Fibroblast of skin of left quadriceps (primary cell): ENCODE results near the gene NAP1L1.

Experiments used
- DNase-seq, 2 experiments: peaks; one replicate each; pipeline ENCODE4 v3.0.0-alpha.2; 2013; ENCODE audit warnings: low read depth in 2 of 2

The NAP1L1 gene

DNA sequence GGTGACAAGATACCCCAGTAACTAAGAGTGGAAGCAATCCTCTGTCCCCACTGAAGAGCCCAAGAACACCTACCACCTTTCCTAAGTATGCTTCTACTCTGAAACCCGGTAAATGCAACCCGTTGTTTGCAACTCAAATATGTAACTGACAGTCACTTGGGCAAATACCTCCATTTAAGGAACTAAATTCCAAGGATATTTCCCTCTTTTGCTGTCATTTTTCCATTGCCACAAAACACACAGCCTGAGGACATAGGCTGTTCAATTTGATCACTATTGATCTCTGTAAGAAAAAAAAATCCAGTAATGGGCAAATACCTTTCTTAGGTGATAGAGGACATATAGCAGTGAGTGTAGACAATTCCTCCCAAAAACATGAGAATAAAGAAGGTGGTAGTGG, 46.3 kb downstream of the NAP1L1 start:
- DNase-seq: no peak

DNA sequence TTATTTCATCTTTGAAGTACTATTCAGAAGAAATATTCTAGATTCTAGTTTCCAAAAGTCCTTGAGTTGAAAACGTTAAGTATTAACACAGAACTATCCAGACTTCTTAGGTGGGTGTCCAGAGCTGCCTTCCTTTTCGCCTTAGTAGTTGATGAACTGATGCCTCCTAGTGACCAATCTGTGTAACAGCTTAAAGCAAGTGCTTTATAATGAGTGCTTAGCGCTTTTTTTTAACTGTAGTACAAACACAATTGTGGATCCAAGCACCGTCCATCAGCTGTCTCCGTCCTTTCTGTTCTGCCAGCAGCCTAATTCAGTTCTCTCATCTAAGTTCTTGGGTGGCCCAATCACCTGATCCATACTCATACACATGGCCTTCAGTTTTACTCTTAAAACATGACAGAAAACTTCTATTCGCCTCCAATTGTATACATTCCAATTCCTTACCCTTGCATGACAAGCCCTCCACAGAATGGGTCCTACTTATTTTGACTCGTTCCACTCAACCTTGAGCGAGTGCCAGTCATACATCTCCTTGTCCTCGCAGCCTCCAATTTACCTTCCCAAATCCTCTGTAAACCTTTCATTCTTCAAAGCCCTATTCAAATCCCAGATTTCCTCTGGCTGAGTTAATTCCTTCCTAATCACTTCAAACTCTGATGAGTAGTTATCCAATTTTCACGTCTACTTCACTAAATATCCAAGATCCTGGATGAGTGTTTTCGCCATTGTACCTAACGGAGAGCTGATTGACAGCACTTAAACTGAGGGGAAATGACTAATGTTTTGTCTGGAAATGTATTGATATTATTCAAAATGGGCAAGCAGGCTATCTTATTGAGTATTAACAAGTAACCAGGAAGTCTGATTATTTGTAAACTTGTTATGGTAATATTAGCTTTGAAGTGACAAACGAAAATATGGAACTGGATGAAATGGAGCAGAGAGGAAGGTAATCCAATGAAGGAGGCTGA, 47.1 kb downstream of the NAP1L1 start:
- peak; percentile 66 to 69 for DNase-seq

DNA sequence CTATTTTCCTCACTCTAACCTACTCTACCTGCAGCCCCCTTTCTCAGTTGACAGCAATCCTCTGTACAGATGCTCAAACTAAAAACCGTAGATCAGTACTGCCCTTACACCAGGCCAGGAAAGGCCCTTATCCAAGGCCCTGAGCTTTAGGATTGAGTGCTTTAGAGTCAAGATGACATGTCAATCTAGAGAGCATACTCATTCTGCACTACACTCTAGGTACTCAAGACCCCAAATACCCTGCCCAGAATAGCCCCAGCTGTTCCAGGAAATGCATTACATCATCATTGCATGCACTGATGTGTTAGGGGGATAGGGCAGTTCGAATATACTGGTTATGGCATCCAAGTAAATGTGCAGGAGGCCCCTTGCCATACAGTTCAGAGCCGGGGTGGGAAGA, 49.4 kb downstream of the NAP1L1 start:
- no peak for DNase-seq

DNA sequence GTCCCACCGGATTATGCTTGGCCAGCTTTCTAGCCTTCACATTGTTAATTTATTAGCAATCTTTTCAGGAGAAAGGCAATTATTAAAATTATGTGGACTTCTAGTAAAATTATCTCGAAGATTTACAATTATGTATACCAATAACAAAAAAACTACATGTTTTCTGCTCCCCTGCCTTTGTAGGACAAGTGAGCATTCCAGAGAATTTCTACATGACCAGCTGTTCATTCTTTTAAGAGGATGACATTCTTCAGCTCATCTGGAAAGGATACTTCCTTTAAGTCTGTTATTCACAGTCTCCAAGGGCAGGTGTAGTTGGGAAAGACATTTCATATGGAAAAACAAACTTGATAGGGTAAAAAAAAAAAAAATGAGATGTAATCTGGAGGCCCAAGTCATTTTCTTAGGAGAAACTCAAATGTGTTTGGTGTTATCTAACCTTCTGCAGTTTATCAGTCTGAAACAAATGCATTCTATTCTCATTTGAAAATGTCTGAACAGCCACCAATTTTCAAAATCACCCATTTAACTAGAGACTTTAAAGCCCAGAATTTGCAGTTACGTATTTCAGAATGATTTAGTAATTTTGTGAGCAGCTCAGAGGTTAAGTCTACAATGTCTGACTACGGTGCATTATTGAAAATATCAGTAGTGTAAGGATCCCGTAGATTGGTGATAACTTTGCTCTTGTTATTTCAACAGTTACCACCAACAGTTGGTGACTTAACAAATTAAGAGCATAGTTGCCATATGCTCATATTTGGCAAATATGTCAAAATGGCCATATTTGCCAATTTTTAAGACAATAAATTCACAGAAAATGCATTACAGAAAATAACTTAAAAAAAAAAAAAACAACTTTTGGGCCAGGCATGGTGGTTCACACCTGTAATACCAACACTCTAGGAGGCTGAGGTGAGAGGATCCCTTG, 51.1 kb downstream of the NAP1L1 start:
- DNase-seq: no peak

DNA sequence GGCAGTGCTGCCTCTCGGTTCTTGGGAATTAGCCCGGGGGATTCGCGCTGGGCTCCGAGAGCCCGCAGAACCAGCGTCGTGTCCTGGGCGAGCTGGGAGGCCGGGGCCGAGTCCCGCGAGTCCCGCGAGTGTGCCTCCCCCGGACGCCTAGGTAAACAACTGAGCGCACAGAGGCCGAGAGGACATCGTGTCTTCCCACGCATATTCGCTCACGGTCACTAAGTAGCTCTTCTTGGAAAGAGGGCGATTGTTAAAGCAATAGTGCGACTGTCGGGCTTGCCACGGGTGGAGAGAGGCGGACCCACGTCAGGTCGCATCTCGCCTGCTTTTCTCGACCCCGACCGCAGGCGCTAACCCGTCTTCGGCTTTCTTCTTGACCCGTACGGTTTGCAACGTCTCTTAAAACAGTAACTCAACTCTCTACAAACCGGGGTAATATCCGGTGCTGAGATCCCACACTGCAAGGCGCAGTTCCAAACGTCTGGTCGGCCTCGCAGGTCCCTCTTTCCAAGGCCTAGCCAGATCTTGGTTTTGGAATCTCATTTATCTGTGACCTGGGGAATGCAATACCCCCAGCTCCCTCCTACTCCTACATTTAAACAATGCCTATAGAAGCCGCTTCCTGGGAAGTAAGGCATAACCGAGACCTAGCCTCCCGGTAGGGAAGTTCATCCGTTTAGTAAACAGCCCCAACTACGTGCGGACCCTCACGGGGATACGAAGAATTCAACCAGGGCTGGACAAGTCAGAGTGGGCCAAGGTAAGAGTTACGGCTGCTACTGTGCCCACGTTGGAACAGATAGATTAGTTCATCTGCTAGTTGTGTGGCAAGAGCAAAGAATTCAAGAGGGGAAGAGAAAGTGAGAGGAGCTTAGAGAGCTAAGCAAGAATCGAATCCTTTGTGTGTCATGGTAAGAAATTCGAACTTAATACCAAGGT, 52.2 kb downstream of the NAP1L1 start:
- no peak for DNase-seq

DNA sequence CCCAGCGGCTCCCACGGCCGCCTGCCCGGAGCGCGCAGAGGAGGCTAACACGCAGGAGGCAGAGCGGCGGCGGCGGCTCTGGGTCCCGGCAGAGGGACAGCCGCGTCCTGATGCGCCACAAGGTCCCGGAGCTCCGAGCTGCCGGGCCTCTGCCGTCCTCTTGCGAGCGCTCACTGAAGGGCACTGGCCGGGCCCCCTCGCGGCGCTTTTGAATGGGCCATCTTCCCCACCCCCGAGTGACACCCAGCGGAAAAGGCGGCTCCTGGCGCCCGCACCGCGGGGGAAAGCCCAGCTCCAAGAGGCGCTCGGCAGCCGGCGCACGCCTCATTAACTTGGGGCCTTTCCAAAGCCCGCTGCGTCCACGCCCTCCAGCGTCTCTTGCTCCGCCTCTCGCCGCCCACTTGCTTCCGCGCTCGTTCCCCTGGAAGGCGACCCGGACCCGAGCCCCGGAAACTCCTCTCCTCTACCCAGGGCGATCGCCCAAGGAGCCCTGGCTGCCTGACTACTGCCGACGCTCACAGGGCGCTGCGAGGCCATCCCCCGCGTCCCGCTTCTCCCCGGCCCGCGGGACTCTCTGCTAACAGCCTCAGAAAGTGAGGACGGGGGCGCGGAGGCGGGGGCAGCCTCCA, 53.0 kb downstream of the NAP1L1 start, which contains the start of gene PHLDA1:
Gene PHLDA1 (minus strand): TSS at position 363 of the 629 bp plus-strand sequence.
- DNase-seq: peak; percentile 94 to 95

DNA sequence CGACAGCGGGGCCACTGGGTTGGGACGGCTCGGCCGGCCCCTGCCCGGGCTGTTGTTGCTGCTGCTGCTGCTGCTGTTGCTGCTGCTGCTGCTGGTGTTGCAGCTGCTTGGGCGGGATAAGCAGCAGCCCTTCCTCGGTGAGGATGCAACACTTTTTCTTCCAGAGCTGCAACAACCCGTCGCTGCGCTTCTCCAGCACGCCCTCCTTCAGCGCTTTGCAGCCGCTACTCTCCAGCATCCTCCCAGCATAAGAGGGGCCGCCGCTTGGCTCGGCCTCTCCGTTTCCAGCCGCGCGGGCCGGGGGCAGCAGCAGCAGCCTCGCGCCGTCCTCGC, 53.4 kb downstream of the NAP1L1 start:
- DNase-seq: no peak

DNA sequence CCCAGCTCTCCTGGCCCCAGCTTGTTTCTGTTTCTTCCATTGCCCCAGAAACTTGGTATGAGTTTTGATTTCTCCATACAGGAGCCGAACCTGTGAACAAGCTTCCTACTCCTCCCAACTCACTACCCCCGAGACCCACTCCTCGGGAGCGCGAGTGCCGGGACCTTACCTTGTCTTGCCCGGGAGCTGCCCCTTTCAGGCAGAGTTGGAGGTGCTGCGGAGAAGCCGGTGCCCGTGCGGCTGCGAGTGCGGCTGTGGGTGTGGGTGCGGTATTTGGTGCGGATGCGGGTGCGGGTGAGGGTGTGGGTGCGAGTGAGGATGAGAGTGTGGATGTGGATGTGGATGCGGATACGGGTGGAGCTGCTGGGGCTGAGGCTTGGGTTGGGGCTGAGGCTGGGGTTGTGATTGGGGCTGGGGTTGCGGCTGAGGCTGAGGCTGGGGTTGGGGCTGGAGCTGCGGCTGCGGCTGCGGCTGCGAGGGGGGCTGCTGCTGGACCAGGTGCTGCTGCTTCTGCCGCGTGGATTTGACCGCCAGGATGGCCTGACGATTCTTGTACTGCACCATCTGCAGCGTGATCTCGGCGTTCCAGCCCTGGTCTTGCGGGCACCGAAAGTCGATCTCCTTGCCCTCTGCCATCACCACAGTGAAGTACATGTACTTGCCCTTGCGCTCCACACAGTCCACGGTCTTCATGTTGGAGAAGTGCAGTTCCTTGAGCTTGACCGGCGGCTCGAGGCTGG, 54.0 kb downstream of the NAP1L1 start:
- no peak for DNase-seq

DNA sequence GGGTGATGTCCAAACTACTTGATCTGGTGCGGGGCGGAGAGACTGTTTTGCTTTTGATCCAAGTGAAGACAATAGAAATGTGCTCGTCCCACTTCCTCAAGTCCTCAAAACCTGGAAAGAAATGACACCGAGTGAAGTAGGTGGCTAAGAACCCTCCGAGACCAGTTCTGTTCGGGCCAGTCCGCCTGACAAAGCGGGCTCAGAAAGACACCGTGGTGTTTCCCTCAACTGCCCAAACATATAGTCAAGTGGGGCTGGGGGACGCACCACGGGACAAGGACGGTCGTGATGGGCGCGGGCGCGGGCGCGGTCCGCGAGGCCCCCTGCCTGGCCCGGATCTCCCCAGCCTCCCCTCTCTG, 54.5 kb downstream of the NAP1L1 start:
- DNase-seq: no peak

DNA sequence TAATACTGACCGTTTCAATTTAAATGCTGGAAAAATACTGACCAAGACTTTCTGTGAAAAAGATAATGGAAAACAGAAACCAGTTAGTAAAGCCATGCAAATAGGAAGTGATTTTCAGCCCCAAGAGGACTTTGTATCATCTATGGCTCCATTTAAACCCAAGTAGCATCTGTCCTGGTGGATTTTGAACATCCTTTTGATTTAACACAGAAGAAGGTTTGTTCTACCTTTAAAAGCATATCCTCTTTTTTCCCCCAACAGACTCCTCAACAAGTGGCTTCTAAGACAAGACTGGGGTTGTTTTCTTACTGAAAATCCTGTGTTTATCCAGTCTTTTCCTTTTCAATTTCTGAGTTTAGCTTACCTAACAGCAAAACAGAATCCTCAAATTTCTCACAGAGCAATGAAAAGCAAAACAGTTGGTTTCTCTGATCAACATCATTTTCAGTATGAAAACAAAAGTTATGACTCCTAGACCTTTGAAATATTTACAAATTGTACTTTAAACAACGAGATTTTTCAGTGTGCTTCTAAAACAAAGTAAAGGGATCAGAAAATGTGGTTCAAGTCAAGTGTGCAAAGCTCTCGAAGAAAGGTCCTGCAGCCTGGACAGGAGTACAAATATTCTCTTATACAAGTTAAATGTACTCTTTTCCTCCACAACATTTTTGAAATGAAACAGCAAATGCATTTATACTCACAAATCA, 55.8 kb downstream of the NAP1L1 start:
- no peak for DNase-seq

DNA sequence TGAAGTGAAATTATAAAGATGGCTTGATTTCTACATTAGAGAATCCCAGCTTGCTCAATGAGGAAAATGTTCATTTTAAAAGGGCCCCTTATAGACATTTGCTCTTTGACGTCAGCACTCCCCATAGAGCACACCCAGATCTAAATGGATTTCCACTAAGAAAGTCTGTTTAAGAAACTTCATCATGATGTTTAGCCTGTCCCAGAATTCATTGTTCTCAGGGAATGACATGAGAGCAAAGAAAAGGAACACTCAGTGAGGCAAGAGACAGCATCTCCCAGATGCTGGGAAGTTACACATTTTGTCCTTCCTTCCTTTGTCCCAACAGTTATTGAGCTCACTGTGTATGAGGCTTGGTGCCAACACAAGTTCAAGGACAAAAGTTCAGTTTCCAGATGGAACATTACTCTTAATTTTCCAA, 57.8 kb downstream of the NAP1L1 start:
- no peak for DNase-seq

DNA sequence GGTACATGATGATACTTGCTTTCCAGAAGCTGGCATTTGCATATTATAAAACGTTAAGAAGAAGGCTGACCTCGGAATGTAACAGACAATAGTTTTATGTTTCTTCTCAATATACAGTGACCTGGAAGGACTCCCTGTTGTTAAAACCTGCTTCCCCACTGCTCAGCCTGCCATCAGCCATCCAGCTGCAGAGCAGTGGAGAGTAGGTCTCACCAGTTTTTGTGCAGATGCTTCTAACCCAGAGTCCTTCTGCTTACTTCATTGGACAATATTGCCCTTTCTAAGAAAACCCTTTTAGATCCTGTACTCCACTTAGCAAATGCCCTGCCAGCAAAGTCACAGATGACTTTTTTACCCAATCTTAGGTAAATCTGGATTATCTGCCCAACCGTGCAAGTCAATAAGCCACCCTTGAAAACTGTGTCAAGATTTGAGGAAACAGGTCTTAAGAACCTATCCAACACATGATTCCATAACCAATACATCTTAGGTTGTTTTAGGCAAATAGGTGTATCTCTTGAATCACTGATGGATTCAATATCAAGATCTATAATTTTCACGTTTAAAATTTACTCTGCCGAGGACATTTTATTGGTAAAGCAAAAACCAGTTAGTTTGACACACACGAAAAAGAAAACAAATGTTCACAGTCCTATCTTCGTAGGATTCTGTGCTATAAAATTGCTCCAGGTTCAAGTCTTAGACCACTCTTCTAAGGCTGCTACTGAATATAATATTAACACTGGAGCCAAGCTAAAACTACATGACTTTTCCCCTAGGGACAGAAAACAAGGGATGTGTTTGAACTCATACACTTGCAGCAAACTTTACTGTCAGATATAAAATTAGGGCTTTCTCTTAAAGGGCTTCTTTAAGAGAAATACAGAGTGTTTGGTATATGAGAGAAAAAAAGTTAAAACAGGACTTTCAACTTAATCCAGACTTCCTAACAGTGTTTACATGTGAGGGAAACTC, 58.6 kb downstream of the NAP1L1 start:
- no peak for DNase-seq

DNA sequence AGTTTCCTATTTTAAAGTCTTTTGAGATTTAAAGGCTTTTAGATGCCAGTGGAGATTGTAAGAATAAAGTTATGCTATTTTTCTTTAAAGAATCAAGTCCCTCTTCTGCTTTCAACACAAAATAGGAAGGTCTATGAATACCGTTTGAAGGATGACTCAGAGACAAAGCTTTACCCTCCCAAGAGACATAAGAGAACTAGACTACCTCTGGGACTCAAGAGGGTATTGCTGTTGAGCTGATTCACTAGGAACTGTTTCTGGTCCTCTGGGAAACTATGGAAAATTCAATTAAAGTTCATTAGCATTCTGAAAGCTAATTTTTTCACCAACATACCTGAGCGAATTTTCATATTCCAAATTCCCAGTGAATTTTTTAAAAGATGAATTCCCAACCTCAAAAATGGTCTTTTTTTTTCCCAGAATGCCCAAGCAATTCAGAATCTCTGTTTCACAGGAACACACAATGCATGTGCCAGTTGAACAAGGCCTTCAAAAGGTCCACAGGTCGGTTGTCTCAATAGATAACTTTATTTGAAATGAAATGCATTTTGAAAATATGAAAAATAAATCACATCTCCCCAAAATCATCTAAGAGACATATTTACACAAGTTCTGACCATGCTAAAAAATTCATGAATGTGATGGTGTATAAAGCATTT, 59.4 kb downstream of the NAP1L1 start:
- peak; percentile 64 to 69 for DNase-seq

DNA sequence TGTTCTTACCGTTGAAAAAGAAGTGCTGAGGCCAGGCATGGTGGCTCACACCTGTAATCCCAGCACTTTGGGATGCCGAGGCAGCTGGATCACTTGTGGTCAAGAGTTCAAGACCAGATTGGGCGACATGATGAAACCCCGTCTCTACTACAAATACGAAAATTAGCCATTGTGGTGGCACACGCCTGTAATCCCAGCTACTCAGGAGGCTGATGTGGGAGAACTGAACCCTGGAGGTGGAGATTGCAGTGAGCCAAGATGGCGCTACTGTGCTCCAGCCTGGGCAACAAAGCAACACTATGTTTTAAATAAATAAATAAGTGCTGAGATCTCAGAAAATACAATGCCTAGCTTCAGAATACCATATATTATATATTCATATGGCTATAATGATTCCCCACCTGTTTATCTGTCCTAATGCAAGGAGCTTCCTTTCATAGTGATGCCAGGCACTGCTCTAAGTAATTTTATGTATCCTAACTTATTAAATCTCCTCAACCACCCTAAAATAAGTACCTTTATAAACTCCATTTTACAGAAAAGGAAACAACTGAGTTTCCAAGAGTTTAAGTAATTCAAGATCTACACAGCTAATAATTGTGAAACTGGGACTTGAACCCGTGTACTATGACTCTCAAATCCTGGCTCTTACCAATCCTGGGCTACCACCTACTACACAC, 60.2 kb downstream of the NAP1L1 start:
- no peak for DNase-seq

DNA sequence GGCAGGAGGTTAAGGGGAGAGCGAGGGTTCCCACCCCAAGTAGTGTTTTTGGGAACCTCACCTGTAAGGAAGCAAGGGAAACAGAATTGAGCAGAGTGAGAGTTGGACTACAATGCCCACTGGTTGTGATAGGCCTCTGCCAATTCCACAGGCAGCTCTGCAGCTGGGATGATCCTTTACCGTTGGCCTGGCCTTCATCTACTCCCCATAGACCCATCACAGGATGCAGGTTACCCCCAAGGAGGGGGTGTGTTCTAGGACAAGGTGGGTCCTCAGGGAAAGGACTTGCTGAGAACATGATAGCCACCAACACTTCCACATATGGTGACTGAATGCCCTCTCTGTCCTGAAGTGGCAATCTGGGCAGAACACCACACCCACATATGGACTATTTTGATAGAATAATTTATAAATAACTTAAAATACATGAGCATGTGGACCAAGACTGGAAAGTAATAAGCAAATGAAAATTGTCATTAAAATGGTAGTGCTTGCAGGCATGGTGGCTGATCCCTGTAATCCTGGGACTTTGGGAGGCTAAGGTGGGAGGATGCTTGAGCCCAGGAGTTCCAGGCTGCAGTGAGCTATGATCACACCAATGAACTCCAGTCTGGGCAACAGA, 61.3 kb downstream of the NAP1L1 start:
- DNase-seq: no peak

DNA sequence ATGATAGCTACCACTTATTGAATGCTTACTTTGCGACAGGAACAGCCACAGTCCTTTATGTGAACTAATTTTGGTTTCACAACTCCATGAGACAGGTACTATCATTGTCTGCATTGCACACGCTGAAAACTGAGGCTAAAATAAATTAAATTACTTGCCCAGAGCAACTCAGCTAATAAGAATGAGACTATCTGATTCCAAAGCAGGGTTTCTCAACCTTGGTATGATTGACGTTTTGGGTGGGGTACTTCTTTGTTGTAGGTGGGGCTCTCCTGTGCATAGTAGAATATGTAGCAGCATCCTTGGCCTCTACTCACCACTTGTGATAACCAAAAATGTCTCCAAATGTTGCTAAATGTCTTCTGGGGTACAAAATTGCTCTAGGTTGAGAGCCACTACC, 62.0 kb downstream of the NAP1L1 start:
- DNase-seq: no peak
